Natural killer cell treated with Interleukin-12 subunit alpha and Interleukin-12 subunit beta and Interleukin-15 and Interleukin-18, amount 100 ng/mL, for 72 hours (primary cell): Measurements from ENCODE around the gene FMNL2. TPM values are rescaled to one million over a fixed set of nuclear protein-coding genes. Genes with fewer than 3 reads are reported as not detected.

ENCODE experiments used
- ATAC-seq, 2 donors: fragments of 150-1000 bp; cut with Tn5 transposase in 1 of 2; sonication (Bioruptor Pico), chemical (Tn5 transposase) in 1 of 2; 2 replicates each; pipeline ENCODE4 v1.10.0; 2021
- DNase-seq: peaks from one replicate; pipeline ENCODE4 v3.0.0; 2022; ENCODE audit warnings: low spot score
- H3K27ac Mint-ChIP-seq, 2 donors: 1 replicate in 1 of 2; 2 replicates in 1 of 2; pipeline ENCODE4 v1.8.0; 2022; ENCODE audit warnings: mixed read lengths in 2 of 2, mild to moderate bottlenecking in 1 of 2, moderate library complexity in 1 of 2
- H3K27me3 Mint-ChIP-seq, 2 donors: 1 replicate in 1 of 2; 2 replicates in 1 of 2; pipeline ENCODE4 v1.8.0; 2022; ENCODE audit warnings: mixed read lengths in 2 of 2
- H3K36me3 Mint-ChIP-seq: one replicate; pipeline ENCODE4 v1.8.0; 2022; ENCODE audit warnings: mixed read lengths
- H3K4me1 Mint-ChIP-seq, 2 donors: 1 replicate in 1 of 2; 2 replicates in 1 of 2; pipeline ENCODE4 v1.8.0; 2022; ENCODE audit warnings: low read depth in 2 of 2, mixed read lengths in 2 of 2, mild to moderate bottlenecking in 1 of 2
- H3K4me3 Mint-ChIP-seq: one replicate; pipeline ENCODE4 v1.8.0; 2022; ENCODE audit warnings: mixed read lengths
- H3K9me3 Mint-ChIP-seq: 2 replicates; pipeline ENCODE4 v1.8.0; 2022; ENCODE audit warnings: mixed read lengths
- total RNA-seq, 2 donors: library from RNA; stranded (reverse); gene quantifications; one replicate each; pipeline ENCODE4 v1.2.3, GENCODE V29; 2022

FMNL2 gene
- total RNA-seq, 2 donors from 2014 or later = 0.48 to 0.70 TPM

DNA sequence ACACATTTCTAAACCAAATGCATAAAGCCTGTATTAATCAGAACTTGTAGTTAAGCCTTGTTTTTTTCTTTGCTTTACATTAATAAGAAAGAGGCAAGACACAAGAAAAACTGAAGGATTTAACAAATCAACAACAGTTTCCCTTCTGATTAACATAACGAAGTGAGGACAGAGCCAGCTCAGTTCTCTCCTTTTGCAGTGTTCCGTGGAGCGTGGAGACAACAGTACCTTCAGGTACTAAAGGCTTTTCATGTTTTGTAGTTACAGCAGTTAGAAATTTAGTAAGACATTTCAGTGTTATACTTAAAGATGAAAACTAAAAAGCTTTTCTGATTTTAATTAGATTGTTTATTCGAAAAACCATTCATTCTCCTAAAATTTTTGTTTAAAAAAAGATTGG is 115.2 kb downstream of the FMNL2 start:
- H3K4me1 Mint-ChIP-seq = peaks cover 0 to 6% of the 10 kb centered on the region in 2 donors
- H3K36me3 Mint-ChIP-seq = no peaks in the 10 kb centered on the region
- H3K27ac Mint-ChIP-seq = no peak overlapping the region
- no peaks in the 10 kb centered on the region for H3K9me3 Mint-ChIP-seq
- H3K4me3 Mint-ChIP-seq = no peak overlapping the region
- peaks cover 5 to 15% of the 10 kb centered on the region in 2 donors for H3K27me3 Mint-ChIP-seq
- no peak for ATAC-seq
- DNase-seq = no peak

DNA sequence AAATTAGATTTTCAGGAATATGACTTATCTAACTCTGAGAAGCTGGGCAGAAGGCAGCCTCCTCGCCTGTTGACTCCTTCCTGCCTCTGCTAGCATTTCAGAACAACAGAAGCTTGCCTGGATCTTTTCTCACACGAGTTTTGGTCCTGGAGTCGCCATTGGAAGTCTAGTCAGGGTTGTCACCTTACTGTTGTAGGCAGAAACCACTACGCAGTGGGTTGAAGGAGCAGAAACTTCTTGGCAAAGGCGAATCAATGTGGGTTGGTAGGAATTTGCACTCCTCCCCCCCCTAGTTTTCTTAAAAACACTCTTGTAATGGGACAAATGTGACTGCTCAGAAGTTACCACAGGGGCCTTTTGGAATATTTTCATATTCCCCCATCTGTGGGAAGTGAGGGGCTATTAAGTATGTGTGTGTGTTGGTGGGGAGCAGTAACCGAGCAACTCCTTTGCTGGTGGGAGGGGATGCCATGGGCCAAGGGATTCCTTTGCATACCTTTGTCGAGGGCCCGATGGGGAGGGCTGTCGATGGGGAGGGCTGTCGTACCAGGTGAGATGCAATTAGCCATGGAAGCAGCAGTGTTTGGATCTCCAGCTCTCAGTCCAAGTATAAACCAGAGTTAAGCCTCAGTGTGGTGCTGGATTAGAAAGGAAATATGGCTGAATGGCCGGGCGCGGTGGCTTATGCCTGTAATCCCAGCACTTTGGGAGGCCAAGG is 117.4 kb downstream of the FMNL2 start:
- Mint-ChIP-seq H3K4me1 (no peaks in the 10 kb centered on the region), H3K9me3 (no peaks in the 10 kb centered on the region), H3K27ac (no peak overlapping the region)

DNA sequence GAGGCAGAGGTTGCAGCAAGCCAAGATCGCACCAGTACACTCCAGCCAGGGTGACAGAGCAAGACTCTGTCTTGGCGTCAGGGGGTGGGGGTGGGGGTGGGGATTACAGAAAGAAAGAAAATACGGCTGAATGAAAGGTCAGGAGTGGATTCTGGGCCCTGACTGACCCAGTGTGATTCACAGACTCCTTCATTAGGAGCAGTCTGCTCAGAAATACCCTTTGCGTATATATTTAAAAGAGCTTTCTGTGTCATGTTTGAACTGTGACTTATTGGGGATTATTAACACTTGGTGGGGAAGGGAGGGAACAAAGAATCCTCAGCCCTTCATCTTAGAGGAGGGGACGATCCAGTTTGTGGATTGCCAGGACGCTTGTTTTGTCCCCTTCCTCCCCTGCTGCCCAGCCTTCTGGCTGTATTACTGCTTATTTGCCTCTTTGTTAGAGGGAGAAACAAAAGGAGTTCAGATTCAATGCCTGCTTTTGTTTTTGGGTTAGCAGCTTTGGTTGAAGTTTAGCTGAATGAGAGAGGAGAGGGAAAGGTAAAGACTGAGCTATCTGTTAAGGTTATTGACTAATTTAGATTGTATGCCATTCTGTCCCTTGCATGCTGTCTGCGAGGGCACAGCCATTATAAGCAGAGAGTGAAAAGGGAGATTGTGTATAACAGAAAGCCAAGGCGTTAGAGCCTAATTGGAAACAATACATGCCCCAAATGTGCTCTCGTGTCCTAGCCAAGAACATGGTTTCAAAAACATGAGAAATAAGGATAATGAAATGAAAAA is 118.3 kb downstream of the FMNL2 start:
- Mint-ChIP-seq H3K27me3 (peaks cover 7 to 16% of the 10 kb centered on the region in 2 donors), H3K4me3 (no peak overlapping the region), H3K9me3 (no peaks in the 10 kb centered on the region), H3K36me3 (no peaks in the 10 kb centered on the region), H3K27ac (no peak overlapping the region), H3K4me1 (no peaks in the 10 kb centered on the region)
- DNase-seq (no peak), ATAC-seq (no peak)

More for the DNA sequence above, 117.4 kb downstream of the FMNL2 start:
- ATAC-seq = no peak
- DNase-seq = no peak
- no peaks in the 10 kb centered on the region for H3K36me3 Mint-ChIP-seq
- no peak overlapping the region for H3K4me3 Mint-ChIP-seq
- H3K27me3 Mint-ChIP-seq = peaks cover 6 to 20% of the 10 kb centered on the region in 2 donors

DNA sequence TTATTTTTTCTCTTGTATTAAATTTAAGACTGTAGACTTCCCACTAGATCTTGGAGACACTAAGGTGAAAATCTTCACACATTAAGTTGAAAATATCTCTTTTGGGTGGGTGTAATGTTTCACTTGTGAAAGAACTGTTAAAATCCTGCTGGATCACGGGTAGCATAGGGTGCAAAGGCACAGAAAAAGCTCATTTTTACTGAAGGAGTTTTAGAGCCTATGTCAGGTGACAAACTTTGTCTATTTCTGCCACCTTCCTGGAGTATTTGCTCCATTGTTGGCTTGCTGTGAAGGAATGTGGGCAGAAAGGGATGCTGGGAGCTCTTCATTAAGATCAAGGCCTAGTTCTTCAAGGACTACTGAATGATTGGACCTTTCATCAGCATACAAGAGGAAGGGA is 119.4 kb downstream of the FMNL2 start:
- H3K4me1 Mint-ChIP-seq = no peaks in the 10 kb centered on the region
- no peak overlapping the region for H3K4me3 Mint-ChIP-seq
- H3K36me3 Mint-ChIP-seq = no peaks in the 10 kb centered on the region

DNA sequence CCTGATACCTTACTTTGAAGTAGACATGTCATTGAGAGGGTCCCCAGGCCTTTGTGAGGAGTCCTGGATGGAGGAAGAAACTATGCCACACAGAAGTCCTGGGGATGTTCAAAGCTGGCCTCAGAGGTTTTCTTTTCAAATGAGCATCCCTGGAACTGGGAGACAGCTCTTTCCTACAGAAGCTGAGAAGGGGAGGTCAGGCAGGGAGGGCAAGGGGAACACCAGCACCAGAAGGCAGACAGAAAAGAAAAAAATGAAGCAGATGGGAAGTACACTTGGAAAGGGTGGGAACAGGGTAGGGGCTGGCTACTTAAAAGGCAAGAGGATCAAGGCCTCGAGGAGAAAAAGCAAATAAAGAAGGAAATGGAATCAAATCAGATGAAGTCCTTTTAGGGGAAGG is 120.0 kb downstream of the FMNL2 start:
- peaks cover 2 to 28% of the 10 kb centered on the region in 2 donors for H3K27me3 Mint-ChIP-seq
- no peaks in the 10 kb centered on the region for H3K4me1 Mint-ChIP-seq
- H3K36me3 Mint-ChIP-seq = no peaks in the 10 kb centered on the region
- no peaks in the 10 kb centered on the region for H3K9me3 Mint-ChIP-seq
- H3K27ac Mint-ChIP-seq = no peak overlapping the region
- ATAC-seq = no peak
- no peak overlapping the region for H3K4me3 Mint-ChIP-seq
- no peak for DNase-seq

More for the DNA sequence above, 119.4 kb downstream of the FMNL2 start:
- ATAC-seq (no peak), DNase-seq (no peak)
- Mint-ChIP-seq H3K27ac (no peak overlapping the region), H3K27me3 (peaks cover 2 to 26% of the 10 kb centered on the region in 2 donors), H3K9me3 (no peaks in the 10 kb centered on the region)

DNA sequence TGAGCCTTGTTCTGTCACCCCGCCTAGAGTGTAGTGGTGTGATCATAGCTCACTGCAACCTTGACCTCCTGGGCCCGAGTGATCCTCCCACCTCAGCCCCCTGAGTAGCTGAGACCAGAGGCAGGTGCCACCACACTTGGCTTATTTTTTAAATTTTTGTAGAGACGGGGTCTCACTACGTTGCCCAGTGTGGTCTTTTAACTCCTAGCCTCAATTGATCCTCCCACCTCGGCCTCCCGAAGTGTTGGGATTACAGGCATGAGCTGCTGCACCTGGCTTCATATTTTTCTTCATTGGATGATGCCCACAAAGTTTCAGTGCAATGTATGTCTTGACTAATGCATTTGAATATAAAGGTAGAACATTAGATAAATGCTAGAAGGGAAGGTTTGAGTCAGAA is 120.8 kb downstream of the FMNL2 start:
- no peak overlapping the region for H3K27ac Mint-ChIP-seq
- DNase-seq (no peak), ATAC-seq (no peak)
- peaks cover 2 to 31% of the 10 kb centered on the region in 2 donors for H3K27me3 Mint-ChIP-seq
- H3K4me3 Mint-ChIP-seq = no peak overlapping the region
- H3K36me3 Mint-ChIP-seq = no peaks in the 10 kb centered on the region
- H3K9me3 Mint-ChIP-seq = no peaks in the 10 kb centered on the region
- H3K4me1 Mint-ChIP-seq = no peaks in the 10 kb centered on the region

DNA sequence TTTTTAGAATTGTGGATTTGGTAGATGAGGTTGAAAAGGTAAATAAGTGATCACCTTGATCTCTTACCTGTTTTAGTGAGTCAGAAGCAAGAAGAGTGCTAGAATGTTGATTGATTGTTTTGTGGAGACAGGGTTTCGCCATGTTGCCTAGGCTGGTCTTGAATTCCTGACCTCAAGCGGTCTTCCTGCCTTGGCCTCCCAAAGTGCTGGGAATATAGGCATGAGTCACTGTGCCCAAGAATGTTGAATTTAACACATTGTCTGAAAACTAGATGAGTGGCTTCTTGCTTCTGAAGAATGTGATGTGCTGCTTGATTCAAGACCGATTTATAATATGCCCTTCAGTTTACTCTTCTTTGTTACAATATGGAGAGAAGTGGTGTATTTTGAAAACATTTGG is 121.3 kb downstream of the FMNL2 start:
- no peak for DNase-seq
- no peaks in the 10 kb centered on the region for H3K36me3 Mint-ChIP-seq
- no peak overlapping the region for H3K27ac Mint-ChIP-seq
- peaks cover 4 to 32% of the 10 kb centered on the region in 2 donors for H3K27me3 Mint-ChIP-seq
- ATAC-seq = no peak
- H3K9me3 Mint-ChIP-seq = no peaks in the 10 kb centered on the region
- no peaks in the 10 kb centered on the region for H3K4me1 Mint-ChIP-seq
- H3K4me3 Mint-ChIP-seq = no peak overlapping the region

DNA sequence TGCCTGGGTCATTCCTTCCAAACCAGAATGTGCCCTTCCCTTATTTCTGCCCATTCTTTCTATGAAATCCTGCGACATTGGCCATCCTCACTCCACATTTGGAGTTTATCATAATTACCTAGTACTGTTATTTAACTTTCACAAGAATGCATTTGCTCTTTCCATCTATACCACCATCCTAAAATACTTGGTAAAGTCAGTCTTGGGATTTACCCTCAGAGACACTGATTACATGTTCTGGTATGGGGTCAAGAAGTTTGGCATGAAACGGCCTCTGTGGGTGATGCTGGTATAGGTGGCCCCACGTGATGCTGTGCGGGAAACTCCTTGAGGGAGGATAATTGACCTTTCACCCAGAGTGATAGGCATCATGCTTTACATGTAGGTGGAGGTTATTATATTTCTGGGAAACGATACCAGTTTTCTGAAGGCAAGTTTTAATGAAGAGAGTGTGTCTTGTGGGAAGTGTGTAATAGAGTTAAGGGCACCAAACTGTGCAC is 123.5 kb downstream of the FMNL2 start:
- DNase-seq (no peak), ATAC-seq (no peak)
- H3K27ac Mint-ChIP-seq = no peak overlapping the region
- no peaks in the 10 kb centered on the region for H3K4me1 Mint-ChIP-seq
- H3K27me3 Mint-ChIP-seq = peaks cover 4 to 33% of the 10 kb centered on the region in 2 donors
- H3K36me3 Mint-ChIP-seq = no peaks in the 10 kb centered on the region
- H3K4me3 Mint-ChIP-seq = no peak overlapping the region
- H3K9me3 Mint-ChIP-seq = no peaks in the 10 kb centered on the region

DNA sequence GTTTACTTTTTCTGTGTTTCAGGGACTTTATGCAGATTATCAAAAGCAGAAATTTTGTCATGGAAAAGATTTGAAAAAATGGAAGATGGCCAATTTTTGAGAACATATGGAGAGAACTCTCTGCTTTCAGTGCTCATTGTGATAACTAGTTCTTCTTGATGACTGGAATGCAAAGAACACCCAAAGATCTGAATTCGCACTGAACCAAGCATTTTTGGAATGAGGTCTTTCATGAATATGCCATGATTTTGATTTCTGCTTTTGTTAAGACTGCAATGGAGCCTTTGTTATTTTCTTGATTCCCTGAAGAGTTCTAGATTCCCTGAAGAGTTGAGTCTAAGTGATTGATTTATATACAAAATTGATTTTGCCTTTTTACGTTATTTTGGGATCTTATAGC is 124.1 kb downstream of the FMNL2 start:
- Mint-ChIP-seq H3K36me3 (no peaks in the 10 kb centered on the region), H3K4me1 (no peaks in the 10 kb centered on the region), H3K27ac (no peak overlapping the region), H3K4me3 (no peak overlapping the region), H3K9me3 (no peaks in the 10 kb centered on the region), H3K27me3 (peaks cover 4 to 39% of the 10 kb centered on the region in 2 donors)
- ATAC-seq = no peak
- no peak for DNase-seq

DNA sequence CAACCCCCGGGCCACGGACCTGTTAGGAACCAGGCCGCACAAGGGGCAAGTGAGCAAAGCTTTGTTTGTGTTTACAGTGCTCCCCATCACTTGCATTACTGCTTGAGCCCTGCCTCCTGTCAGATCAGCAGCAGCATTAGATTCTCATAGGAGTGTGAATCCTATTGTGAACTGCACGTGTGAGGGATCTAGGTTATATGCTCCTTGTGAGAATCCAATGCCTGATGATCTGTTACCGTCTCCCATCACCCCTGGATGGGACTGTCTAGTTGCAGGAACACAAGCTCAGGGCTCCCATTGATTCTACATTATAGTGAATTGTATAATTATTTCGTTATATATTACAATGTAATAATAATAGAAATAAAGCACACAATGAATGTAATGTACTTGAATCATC is 125.6 kb downstream of the FMNL2 start:
- H3K4me1 Mint-ChIP-seq = no peaks in the 10 kb centered on the region
- H3K27ac Mint-ChIP-seq = no peak overlapping the region
- H3K36me3 Mint-ChIP-seq = no peaks in the 10 kb centered on the region
- no peak for ATAC-seq
- H3K9me3 Mint-ChIP-seq = no peaks in the 10 kb centered on the region
- H3K27me3 Mint-ChIP-seq = peaks cover 12 to 49% of the 10 kb centered on the region in 2 donors
- DNase-seq = no peak
- H3K4me3 Mint-ChIP-seq = no peak overlapping the region

DNA sequence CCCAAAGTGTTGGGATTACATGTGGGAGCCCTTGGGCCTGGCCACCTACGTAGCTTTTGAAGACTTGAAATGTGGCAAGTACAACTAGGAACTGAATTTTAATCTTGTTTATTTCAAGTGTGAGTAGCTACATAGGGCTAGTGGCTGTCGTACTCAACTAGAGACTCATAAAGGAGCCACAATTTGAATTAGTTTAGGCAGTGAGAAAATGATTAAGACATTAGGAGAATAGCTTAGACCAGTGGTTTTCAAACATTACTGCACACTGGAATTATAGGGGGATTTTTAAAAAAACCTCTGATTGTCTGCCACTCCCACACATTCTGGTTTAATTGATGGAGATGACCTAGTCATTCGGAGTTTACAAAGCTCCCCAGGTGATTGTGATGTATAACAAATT is 127.1 kb downstream of the FMNL2 start:
- Mint-ChIP-seq H3K27me3 (peaks cover 12 to 50% of the 10 kb centered on the region in 2 donors), H3K36me3 (no peaks in the 10 kb centered on the region), H3K4me1 (no peaks in the 10 kb centered on the region), H3K9me3 (no peaks in the 10 kb centered on the region), H3K27ac (no peak overlapping the region), H3K4me3 (no peak overlapping the region)
- no peak for ATAC-seq
- DNase-seq = no peak

DNA sequence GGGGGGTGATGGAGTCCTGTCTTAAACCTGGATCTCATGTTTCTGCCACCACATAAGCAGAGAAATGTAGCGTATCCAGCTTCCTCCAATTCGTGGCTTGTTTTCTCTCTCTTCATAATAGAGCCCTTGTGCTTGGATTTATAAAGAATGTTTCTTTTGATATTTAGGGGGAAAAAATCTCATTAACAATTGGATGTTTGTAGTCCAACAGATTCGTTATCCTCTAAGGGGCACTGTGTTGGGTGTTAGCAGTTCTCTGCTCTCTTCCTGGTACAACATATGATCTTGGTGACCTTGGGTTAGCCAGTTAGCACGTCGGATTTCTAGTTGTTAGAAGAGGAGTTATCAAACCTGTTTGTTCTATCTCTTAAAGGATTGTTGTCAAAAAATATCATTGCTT is 127.8 kb downstream of the FMNL2 start:
- no peaks in the 10 kb centered on the region for H3K36me3 Mint-ChIP-seq
- ATAC-seq (no peak), DNase-seq (no peak)
- no peak overlapping the region for H3K4me3 Mint-ChIP-seq
- peaks cover 13 to 54% of the 10 kb centered on the region in 2 donors for H3K27me3 Mint-ChIP-seq
- no peaks in the 10 kb centered on the region for H3K9me3 Mint-ChIP-seq
- H3K4me1 Mint-ChIP-seq = no peaks in the 10 kb centered on the region
- H3K27ac Mint-ChIP-seq = no peak overlapping the region

DNA sequence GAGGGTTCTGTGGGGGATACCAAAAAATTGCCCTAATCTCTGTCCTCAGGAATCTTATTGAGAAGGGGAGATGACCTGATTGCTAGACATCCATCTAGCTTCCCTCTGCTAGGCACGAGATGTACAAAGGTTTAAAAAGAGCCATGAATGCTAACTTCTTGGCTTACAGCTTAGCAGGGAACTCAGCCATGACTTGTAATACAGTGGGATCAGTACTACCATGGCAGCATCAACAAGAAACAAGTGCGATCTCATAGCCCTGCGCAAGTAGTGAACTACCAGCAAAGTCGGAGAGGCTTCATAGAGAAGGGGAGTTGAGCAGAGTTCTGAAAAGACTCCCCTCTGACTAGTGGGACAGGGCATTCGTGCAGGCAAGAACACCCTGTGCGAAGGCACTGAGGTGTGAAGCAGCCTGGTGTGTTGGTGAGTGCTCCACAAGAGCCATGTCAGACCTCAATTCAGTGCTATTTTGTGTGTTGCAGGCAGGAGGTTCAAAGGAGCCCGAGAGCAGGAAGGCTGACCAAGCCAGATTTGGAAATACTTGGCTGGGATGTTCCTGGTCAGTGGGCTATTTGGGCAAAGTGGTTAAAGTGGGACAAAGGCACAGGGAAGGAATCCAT is 130.0 kb downstream of the FMNL2 start:
- DNase-seq (no peak), ATAC-seq (no peak)
- no peak overlapping the region for H3K4me3 Mint-ChIP-seq
- no peaks in the 10 kb centered on the region for H3K36me3 Mint-ChIP-seq
- no peaks in the 10 kb centered on the region for H3K9me3 Mint-ChIP-seq
- no peak overlapping the region for H3K27ac Mint-ChIP-seq
- peaks cover 6 to 9% of the 10 kb centered on the region in 2 donors for H3K4me1 Mint-ChIP-seq
- H3K27me3 Mint-ChIP-seq = peaks cover 13 to 41% of the 10 kb centered on the region in 2 donors

DNA sequence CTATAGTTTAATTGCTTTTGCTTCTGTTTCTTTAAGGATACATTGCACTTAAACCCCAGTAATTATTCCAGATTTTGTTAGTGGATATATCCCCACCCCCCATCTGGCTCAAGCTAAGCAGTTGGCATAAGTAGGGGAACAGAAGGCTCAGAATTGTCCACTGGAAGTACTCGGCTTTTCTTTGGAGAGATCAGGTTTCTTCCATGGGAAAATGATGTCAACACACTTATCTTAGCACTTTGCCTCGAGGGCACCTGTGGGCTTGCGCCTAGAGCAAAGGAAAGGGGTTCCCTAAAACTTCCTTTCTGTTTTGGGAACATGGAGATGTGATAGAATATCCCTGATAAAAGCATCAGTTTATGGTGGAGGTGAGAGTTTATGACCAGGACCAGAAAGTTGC is 130.6 kb downstream of the FMNL2 start:
- DNase-seq = no peak
- H3K36me3 Mint-ChIP-seq = no peaks in the 10 kb centered on the region
- no peaks in the 10 kb centered on the region for H3K9me3 Mint-ChIP-seq
- H3K4me1 Mint-ChIP-seq = peaks cover 6 to 9% of the 10 kb centered on the region in 2 donors
- H3K27me3 Mint-ChIP-seq = peaks cover 13 to 35% of the 10 kb centered on the region in 2 donors
- no peak for ATAC-seq
- no peak overlapping the region for H3K27ac Mint-ChIP-seq
- no peak overlapping the region for H3K4me3 Mint-ChIP-seq
